Measurements from ENCODE around the gene GCSAM. TPM values are rescaled to one million over a fixed set of nuclear protein-coding genes. Genes with fewer than 3 reads are reported as not detected.

Gene GCSAM
- total and polyA plus RNA-seq, 2 donors (not counting 3 experiments of a cell fraction or from before 2014, with no cell fraction given): not detected

DNA sequence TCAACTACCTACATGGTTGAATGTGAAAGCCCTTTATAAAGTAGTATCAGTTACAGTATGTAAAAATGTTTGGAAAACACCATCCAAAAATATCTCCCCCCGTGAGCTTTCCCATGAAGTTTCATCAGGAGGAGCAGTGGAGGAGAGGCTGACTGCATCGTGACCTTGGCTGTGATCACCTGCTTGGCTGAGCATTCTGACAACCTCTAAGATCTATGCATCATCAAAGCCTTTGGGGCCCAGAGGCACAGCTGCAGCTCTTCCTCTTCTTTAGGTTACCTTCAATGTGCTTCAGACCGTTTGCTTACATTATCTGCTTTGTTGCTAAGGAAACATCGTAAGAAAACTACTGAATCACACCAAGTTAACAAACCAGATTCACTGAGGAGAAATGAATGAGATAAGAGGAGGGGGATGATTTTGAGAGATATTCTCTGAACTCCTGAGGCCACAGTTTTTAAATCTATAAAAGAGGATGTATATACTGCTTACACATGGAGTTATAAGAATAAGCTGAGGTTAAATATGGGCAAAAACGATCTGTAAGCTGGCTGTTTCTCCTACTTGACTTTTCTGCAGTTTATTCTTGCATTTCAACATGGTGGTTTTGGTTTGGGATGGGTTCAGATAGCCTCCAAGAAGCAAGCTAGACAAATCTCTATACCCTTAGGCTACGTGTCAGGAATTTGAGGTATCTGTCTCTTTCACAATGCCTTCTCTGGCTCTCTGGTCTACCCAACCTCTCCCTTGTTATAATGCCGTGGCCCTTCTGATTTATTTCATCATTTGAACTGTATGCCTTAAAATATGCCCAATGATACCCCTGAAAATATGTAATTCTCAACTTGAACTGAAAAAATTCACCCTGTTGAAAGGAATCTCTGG lies 4.0 kb downstream of the GCSAM start:
- dilution Hi-C loops (cut with MboI; ENCODE audit: extremely low pct_ligation_motif_present, low sequenced_read_pairs) (no loop called here), intact Hi-C loops (cut with micrococcal nuclease) (no loop called here)
- BruUV-seq (replicated peaks): no TSS peak
- Histone ChIP-seq H3K27ac (ENCODE audit: insufficient read depth, low read depth, low read length) (no peak overlapping the region), H3K4me3 (replicated peaks in 1 of 3; ENCODE audit: insufficient read depth in 1 of 3, low read depth in 1 of 3, low read length in 3 of 3) (no peak overlapping the region), H3K36me3 (ENCODE audit: control insufficient read depth in 2 of 2, extremely low read depth in 1 of 2, insufficient read depth in 2 of 2, low read length in 2 of 2) (no peaks in the 10 kb centered on the region), H3K9me1 (replicated peaks; ENCODE audit: control insufficient read depth, extremely low read depth, insufficient read depth, low read length) (no peaks in the 10 kb centered on the region), H3K9me3 (replicated peaks; ENCODE audit: control insufficient read depth, insufficient read depth, low read length) (no peaks in the 10 kb centered on the region), H3K9ac (replicated peaks; ENCODE audit: extremely low read depth, insufficient read depth, low read length) (no peak overlapping the region), H3K79me2 (ENCODE audit: control insufficient read depth, insufficient read depth, low read length) (no peaks in the 10 kb centered on the region), H2AFZ (ENCODE audit: low read depth, low read length) (no peak overlapping the region), H3K4me1 (ENCODE audit: control insufficient read depth, extremely low read depth, insufficient read depth, low read length) (no peaks in the 10 kb centered on the region), H3K4me2 (ENCODE audit: insufficient read depth, low read length) (no peak overlapping the region), H4K20me1 (replicated peaks; ENCODE audit: control insufficient read depth, extremely low read depth, insufficient read depth, low read length) (no peaks in the 10 kb centered on the region), H3K27me3 (ENCODE audit: control insufficient read depth in 2 of 2, insufficient read depth in 2 of 2, low read length in 2 of 2) (no peaks in the 10 kb centered on the region)
- ChIA-PET CTCF (interaction anchor here (0.7 to 3.0 kb wide), 3 partner anchors 8 to 17 kb away, joined by 3 to 12 read pairs (median 4); no protein-coding TSS in a partner anchor), POLR2A (no interaction called here)
- no peak for TF ChIP-seq MYC (IDR thresholded peaks at IDR 0.05; ENCODE audit: low read depth, low read length)
- TF ChIP-seq JUN (IDR thresholded peaks at IDR 0.05; ENCODE audit: borderline replicate concordance, insufficient read depth, insufficient read length, low read depth): no peak
- TF ChIP-seq GATA2 (IDR thresholded peaks at IDR 0.05; ENCODE audit: insufficient read depth, insufficient read length, low read depth, low read length): no peak
- TF ChIP-seq FOS (IDR thresholded peaks at IDR 0.05; ENCODE audit: borderline replicate concordance, insufficient read depth, low read length): no peak
- TF ChIP-seq EZH2 (IDR thresholded peaks at IDR 0.05; ENCODE audit: borderline replicate concordance, low read depth, low read length, severe bottlenecking): no peak
- no peak for TF ChIP-seq POLR2AphosphoS5 (IDR thresholded peaks at IDR 0.05; ENCODE audit: insufficient read depth, low read depth, low read length)
- TF ChIP-seq, protein P1, sequence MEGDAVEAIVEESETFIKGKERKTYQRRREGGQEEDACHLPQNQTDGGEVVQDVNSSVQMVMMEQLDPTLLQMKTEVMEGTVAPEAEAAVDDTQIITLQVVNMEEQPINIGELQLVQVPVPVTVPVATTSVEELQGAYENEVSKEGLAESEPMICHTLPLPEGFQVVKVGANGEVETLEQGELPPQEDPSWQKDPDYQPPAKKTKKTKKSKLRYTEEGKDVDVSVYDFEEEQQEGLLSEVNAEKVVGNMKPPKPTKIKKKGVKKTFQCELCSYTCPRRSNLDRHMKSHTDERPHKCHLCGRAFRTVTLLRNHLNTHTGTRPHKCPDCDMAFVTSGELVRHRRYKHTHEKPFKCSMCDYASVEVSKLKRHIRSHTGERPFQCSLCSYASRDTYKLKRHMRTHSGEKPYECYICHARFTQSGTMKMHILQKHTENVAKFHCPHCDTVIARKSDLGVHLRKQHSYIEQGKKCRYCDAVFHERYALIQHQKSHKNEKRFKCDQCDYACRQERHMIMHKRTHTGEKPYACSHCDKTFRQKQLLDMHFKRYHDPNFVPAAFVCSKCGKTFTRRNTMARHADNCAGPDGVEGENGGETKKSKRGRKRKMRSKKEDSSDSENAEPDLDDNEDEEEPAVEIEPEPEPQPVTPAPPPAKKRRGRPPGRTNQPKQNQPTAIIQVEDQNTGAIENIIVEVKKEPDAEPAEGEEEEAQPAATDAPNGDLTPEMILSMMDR (IDR thresholded peaks at IDR 0.05; ENCODE audit: extremely low read depth in 1 of 2, insufficient read depth in 1 of 2, low read depth in 1 of 2, low read length in 2 of 2): no peak
- TF ChIP-seq, protein P2, sequence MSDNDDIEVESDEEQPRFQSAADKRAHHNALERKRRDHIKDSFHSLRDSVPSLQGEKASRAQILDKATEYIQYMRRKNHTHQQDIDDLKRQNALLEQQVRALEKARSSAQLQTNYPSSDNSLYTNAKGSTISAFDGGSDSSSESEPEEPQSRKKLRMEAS (IDR thresholded peaks at IDR 0.05; ENCODE audit: insufficient read depth, insufficient read length): no peak
- FAIRE-seq (no peak), DNase-seq (ENCODE audit: low read depth, low spot score) (no peak)

Data from endothelial cell of umbilical vein (primary cell).